Activated CD4-positive, alpha-beta T cell treated with anti-CD3 and anti-CD28 coated beads, Interleukin-2, amount 50 U/mL, for 1 hour (primary cell): ENCODE data around the gene IFNL2.

Experiments used
- DNase-seq: peaks from one replicate; pipeline ENCODE4 v3.0.0-alpha.2; 2020

Gene IFNL2

DNA sequence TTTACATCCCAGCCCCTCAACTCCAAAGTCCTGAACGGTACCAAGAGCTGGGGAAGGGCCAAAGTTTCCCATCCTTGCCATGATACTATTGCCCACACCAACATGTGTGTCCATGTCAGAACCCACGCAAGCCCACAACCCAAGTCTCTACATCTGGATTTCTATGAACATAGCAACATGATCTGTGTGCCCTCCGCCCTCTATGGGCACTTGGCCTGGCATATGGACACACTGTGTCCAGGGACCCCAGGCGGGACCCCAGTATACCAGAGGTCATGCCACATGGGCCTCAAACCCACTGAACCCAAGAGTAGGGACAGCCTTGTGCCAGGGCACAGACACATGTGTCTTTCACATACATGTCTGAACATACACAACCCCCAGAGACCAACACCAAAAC is 50.5 kb downstream of the IFNL2 start:
- DNase-seq, result no peak

DNA sequence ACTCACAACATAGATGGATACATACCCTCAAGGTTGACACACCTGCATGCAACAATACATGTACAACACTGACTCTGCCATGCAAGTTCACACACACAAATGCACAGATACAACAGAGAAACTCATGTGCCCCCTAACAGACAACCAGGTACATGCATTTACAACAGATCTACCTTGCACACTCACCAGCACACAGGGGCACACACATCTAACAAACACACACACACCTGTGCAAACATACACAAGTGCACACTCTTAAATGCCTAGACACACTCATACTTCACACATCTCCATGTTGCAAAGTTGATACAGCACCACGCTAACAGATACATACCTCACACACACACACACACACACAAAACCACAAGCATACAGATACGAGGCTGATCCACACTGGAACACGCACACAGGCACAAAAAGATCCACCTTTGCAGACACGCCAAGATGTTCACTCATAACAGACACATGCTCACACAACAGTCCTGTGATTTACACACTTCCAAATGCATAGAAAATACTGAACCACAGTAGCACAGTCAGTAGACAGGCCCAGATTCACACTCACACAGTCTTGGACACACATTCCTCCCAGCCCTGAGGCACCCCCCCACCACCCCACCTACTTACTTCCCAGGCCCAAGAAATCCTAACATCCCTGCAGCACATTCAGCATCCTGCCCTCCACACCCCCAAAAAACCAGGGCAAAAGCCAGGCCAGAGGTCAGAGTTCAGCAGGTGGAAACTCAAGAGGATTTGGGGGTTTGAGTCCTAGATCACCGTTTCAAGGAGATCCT is 51.1 kb downstream of the IFNL2 start:
- DNase-seq, result no peak
